GM06990 (cell line): ENCODE measurements around the gene ZNF467.

Experiments
- DNase-seq: peaks from one replicate; pipeline ENCODE4 v3.0.0-alpha.2; 2011; ENCODE audit not compliant: insufficient read length; ENCODE audit errors: extremely low read depth
- H3K27me3 ChIP-seq: replicated peaks from 2 replicates; pipeline ENCODE4 v1.6.0; 2011; ENCODE audit warnings: low read length; ENCODE audit not compliant: control insufficient read depth, insufficient read depth
- H3K36me3 ChIP-seq: 2 replicates; pipeline ENCODE4 v1.5.1; 2011; ENCODE audit warnings: low read length; ENCODE audit not compliant: control insufficient read depth, insufficient read depth
- H3K4me3 ChIP-seq: replicated peaks from 2 replicates; pipeline ENCODE4 v1.5.1; 2011; ENCODE audit warnings: low read depth, mild to moderate bottlenecking, control low read depth, low read length
- CTCF ChIP-seq: IDR thresholded peaks from 2 replicates; pipeline ENCODE4 v1.5.1; 2011; ENCODE audit warnings: low read length, control low read depth, mild to moderate bottlenecking, inconsistent platforms; ENCODE audit not compliant: insufficient read depth, poor library complexity, severe bottlenecking

The ZNF467 gene

DNA sequence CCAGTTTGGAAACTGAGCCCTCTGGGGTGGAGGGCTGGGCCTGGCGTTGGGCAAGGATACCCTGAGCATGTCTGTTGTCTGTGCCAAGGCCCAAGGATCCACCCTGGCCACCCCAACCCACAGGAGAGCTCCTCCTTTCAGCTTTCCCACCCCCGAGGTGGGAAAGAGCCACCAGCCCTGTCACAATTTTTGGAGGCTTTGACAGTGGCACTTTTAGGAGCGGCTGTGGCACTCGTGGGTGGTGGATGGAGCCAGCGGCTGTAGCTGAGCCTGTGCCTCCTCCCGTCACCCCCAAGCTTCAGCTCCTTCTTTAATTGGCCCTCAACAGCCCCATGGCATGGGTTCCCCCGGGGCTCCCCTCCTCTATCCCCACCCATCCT is 46.6 kb upstream of the ZNF467 start:
- Histone ChIP-seq H3K4me3 (no peak overlapping the region), H3K36me3 (no peaks in the 10 kb centered on the region), H3K27me3 (no peaks in the 10 kb centered on the region; the same call in 1 of the 2 replicates)
- DNase-seq = no peak
- TF ChIP-seq CTCF = no peak

- H3K4me3 ChIP-seq = no peak overlapping the region
- no peak for DNase-seq
- H3K27me3 ChIP-seq = no peaks in the 10 kb centered on the region; the same call in 1 of the 2 replicates
Observed at GRCh38 chr7:149819141-149819960, 46.0 kb upstream of the ZNF467 start.

GRCh38 chr7:149818536-149818840 is 45.1 kb upstream of the ZNF467 start:
- Histone ChIP-seq H3K27me3 (no peaks in the 10 kb centered on the region; the same call in 1 of the 2 replicates), H3K36me3 (no peaks in the 10 kb centered on the region), H3K4me3 (no peak overlapping the region)
- TF ChIP-seq CTCF = no peak
- no peak for DNase-seq

More at GRCh38 chr7:149819141-149819960, 46.0 kb upstream of the ZNF467 start:
- TF ChIP-seq CTCF = no peak
- no peaks in the 10 kb centered on the region for H3K36me3 ChIP-seq

DNA sequence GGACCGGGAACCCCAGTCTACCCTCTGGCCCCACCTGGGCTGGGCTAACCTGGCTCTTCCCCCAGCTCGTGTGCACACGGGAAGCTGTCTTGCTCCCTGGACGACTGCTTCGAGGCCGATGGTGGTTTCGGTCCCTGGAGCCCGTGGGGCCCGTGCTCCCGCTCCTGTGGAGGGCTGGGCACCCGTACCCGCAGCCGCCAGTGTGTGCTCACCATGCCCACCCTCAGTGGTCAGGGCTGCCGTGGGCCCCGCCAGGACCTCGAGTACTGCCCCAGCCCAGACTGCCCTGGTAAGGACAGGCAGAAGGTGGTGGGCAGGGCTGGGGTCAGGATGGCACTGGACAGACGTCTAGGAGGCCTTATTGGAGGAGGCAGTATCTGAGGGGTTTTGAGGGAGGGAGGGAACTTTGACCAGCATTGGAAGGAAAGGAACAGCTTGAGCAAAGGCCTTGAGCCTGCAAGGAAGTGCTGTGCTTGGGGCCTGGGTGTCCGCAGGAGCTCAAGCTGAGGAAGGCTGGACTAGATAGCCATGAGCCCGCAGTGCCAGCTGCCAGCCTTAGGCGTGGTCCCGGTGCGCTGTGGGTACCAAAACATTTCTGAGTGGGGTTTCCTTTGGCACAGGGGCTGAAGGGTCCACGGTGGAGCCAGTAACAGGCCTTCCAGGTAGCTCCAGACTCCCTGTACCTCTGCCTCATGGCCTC is 44.6 kb upstream of the ZNF467 start:
- Histone ChIP-seq H3K36me3 (no peaks in the 10 kb centered on the region), H3K27me3 (no peaks in the 10 kb centered on the region; the same call in 1 of the 2 replicates), H3K4me3 (no peak overlapping the region)
- no peak for DNase-seq
- TF ChIP-seq CTCF = no peak

DNA sequence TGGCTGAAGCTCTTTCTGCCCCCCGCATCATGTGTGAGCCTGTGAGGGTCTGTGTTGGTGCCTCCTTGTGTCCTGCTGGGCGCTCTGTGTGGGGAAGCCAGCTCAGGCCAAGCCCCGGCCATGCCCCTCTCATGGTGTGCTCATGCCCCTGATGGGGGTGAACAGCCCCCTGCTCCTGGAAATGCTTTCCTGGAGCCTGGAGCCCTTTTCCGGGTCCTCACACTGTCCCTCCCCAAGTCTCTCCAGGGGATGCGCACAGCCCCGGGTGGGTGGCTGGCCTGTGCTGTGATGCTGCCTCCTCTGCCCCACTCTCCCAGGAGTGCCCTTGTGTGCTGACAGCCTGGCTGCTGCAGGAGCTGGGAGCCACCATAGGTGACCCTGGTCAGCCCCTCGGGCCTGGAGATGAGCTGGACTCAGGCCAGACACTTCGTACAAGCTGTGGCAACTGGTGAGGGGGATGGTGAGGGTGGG is 43.9 kb upstream of the ZNF467 start:
- H3K27me3 ChIP-seq = no peaks in the 10 kb centered on the region; the same call in 1 of the 2 replicates
- H3K36me3 ChIP-seq = no peaks in the 10 kb centered on the region
- H3K4me3 ChIP-seq = no peak overlapping the region
- TF ChIP-seq CTCF = no peak
- no peak for DNase-seq
